Lower leg skin (tissue), 4 donors: ENCODE data around the gene PHRF1. TPM values are rescaled to one million over a fixed set of nuclear protein-coding genes. Genes with fewer than 3 reads are reported as not detected.
"Not testable (repeated sequence)": the region's sequence is repeated elsewhere in the genome, so short reads cannot be mapped to it uniquely, and the experiment has no call there.

ENCODE experiments used
- DNase-seq, 2 donors: peaks; one replicate each; pipeline ENCODE4 v3.0.0-alpha.2; 2019; ENCODE audit warnings: low spot score in 2 of 2
- H3K4me3 ChIP-seq: fragments of 200-600 bp; sonication (generic); 2 replicates; pipeline ENCODE4 v1.5.1; 2017; ENCODE audit warnings: mild to moderate bottlenecking, low read depth; ENCODE audit not compliant: poor library complexity, severe bottlenecking
- CTCF ChIP-seq, 3 donors: fragments of 450-650 bp; IDR thresholded peaks; one replicate each; pipeline ENCODE4 v1.5.1; 2016; ENCODE audit warnings: antibody characterized with exemption in 3 of 3, mild to moderate bottlenecking in 3 of 3, moderate library complexity in 2 of 3
- POLR2A ChIP-seq, 2 donors: fragments of 450-650 bp; IDR thresholded peaks; one replicate each; pipeline ENCODE4 v1.6.1; 2016 to 2017; ENCODE audit warnings: antibody characterized with exemption in 2 of 2, mild to moderate bottlenecking in 1 of 2, moderate library complexity in 1 of 2
- WGBS, 2 donors: methylation state at CpG; one replicate each; pipeline ENCODE4 v1.1.5; 2018; 5-methylcytosine and 5-hydroxymethylcytosine counted together
- intact Hi-C: fragments of 100-400 bp; cut with DNase I; formaldehyde crosslinking; loops from one replicate; pipeline ENCODE4 v1.15.0; 2023; ENCODE audit warnings: low total_unique reads
- total RNA-seq, 4 donors: library from RNA; depleted of rRNA; stranded (reverse); fragments of >200 nt; gene quantifications; one replicate each; pipeline ENCODE4 v1.1.0, GENCODE V29; 2016

Gene PHRF1
- total RNA-seq, 4 donors from 2014 or later: 30.0 to 55.2 (median 31.5) TPM

- intact Hi-C loops: no loop called here
- DNase-seq: no peak
- H3K4me3 ChIP-seq: peak overlapping the region; percentile 68
- 22 to 28% methylated on average over 22 to 34 of the region's 36 CpGs for WGBS, 2 donors
- TF ChIP-seq POLR2A (IDR thresholded peaks at IDR 0.05) (no peak), CTCF (IDR thresholded peaks at IDR 0.05) (no peak)
These were observed 6.9 kb upstream of the PHRF1 start for GRCh38 chr11:569158-569885.

- no peak overlapping the region for H3K4me3 ChIP-seq
- DNase-seq: no peak
- WGBS, 2 donors: 81 to 89% methylated on average over 6 to 8 of the region's 8 CpGs
- TF ChIP-seq POLR2A (IDR thresholded peaks at IDR 0.05) (no peak), CTCF (IDR thresholded peaks at IDR 0.05) (no peak)
- intact Hi-C loops: no loop called here
These were observed 4.5 kb upstream of the PHRF1 start for GRCh38 chr11:571802-572185.

GRCh38 chr11:573146-573759 is 3.0 kb upstream of the PHRF1 start:
- intact Hi-C loops: no loop called here
- WGBS, 2 donors: 87 to 90% methylated on average over 16 of the region's 16 CpGs

GRCh38 chr11:574031-574570 is 2.2 kb upstream of the PHRF1 start:
- DNase-seq, H3K4me3 ChIP-seq, intact Hi-C loops: not testable (repeated sequence)
- WGBS, 2 donors: 49 to 53% methylated on average over 14 of the region's 14 CpGs

More at GRCh38 chr11:573146-573759, 3.0 kb upstream of the PHRF1 start:
- no peak for DNase-seq
- no peak overlapping the region for H3K4me3 ChIP-seq
- no peak for TF ChIP-seq POLR2A (IDR thresholded peaks at IDR 0.05)
- TF ChIP-seq CTCF (IDR thresholded peaks at IDR 0.05): no peak

DNA sequence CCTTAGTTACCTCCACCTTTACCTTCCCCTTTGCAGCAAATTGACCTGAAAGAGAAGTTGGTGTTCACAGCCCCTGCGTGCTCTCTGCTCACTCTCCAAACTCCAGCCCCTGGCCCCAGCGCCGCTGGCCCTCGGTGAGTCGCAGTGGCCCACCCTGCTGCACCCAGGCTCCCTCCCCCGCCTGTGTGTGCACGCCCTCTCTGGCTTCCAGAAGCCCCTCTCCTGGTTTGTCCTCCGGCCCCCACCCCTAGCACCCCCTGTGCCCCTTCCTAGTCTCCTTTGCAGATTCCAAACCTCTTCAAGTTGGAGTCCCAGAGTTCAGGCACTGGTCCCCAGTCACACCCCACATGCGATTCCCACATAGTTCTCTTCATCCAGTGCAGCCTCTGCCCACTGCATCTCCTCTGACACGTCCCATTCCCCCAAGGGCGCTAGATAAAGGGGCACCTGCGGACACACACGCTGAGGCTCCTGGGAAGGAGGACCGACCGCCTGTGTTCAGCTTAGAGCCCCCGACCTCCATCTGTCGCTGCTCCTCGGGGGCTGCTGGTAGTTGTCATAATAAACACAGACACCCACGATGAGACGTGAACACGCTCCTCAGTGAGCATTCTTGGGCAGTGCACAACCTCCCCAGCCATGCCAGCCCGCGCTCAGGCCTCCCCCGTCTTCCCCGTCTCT is 1.5 kb upstream of the PHRF1 start:
- intact Hi-C loops: no loop called here
- WGBS, 2 donors: 24% methylated on average over 24 to 25 of the region's 25 CpGs
- H3K4me3 ChIP-seq: peak overlapping the region; percentile 44
- no peak for TF ChIP-seq POLR2A (IDR thresholded peaks at IDR 0.05)
- no peak for TF ChIP-seq CTCF (IDR thresholded peaks at IDR 0.05)
- no peak for DNase-seq
